Skeletal muscle cell (primary cell): ENCODE results near the gene RAB40B.

Experiments used
- DNase-seq: peaks from one replicate; pipeline ENCODE4 v3.0.0-alpha.2; 2010; ENCODE audit warnings: low read depth
- H3K4me3 ChIP-seq: 2 replicates; pipeline ENCODE4 v1.5.1; 2011; ENCODE audit warnings: low read depth, mild to moderate bottlenecking, control low read depth, low read length, moderate library complexity

The RAB40B gene

GRCh38 chr17:82718986-82719685 lies 20.6 kb upstream of the RAB40B start:
- H3K4me3 ChIP-seq: no peak overlapping the region
- DNase-seq: no peak

GRCh38 chr17:82716203-82717010 lies 17.9 kb upstream of the RAB40B start, which contains the start of gene FN3KRP:
TSS of gene FN3KRP (plus strand) at chr17:82716706. CDS start at chr17:82716756, 50 bp downstream.
- peak; percentile 65 for DNase-seq
- H3K4me3 ChIP-seq: peak within 1 kb of the TSS; percentile 69

- H3K4me3 ChIP-seq: no peak overlapping the region
- DNase-seq: no peak
These were observed 14.7 kb upstream of the RAB40B start for GRCh38 chr17:82713071-82713723.

DNA sequence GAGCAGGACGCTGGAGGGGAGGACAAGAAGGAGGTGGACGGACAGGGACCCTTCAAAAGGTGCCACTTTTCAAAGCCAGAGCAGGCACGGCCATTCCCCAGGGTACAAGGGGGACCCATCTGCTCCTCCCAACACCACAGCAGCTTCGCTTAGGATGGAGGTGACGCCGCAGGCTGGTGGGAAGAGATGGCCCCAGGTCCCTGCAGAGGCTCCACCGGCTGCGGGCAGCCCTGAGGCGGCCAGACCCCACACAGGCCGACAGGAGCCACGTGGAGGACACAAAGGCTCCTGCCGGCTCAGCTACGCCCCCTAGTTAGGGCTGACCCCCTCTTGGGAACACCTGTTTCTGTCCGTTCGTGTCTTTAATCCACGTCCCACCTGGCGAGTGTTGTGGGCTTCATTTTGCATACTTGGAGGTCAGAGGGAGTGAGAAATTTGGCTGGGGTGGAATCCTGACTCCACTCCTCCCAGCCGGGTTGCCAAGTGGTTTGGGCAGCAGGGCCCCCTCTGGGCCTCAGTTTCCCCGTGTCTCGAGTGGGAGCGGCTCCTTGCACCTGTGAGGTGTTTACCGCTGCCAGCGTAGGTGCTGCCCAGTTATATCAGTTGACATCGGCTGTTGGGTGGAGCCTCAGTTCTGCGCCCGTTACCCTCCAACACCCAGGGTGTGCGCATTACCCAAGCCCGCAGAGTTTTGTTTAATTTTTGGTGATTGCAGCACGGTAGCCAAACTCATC lies 12.2 kb upstream of the RAB40B start:
- DNase-seq: no peak
- no peak overlapping the region for H3K4me3 ChIP-seq

GRCh38 chr17:82709676-82710498 lies 11.4 kb upstream of the RAB40B start:
- H3K4me3 ChIP-seq: no peak overlapping the region
- DNase-seq: no peak

- no peak for DNase-seq
- H3K4me3 ChIP-seq: no peak overlapping the region
These were observed 10.7 kb upstream of the RAB40B start for GRCh38 chr17:82709024-82709675.

DNA sequence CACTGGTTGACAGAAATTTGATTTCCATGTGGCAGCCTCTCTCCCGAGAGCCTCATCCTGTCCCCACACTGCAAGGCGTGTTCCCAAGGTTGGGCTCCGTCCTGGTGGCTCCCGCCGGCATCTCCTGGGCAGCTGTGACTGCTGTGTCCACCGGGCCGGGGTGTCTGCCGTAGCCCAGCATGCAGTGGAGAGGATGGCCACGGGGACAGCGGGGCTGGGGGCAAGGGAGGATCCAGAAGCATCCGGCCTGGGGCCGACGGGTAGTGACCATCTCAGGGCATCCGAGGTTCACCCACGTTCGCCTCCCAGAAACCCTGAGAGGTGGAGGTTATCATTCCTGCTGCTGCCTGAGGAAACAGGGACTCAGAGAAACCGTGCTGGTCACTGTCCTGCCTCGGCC lies 7.3 kb upstream of the RAB40B start:
- no peak for DNase-seq
- no peak overlapping the region for H3K4me3 ChIP-seq

GRCh38 chr17:82704886-82705285 lies 6.4 kb upstream of the RAB40B start:
- H3K4me3 ChIP-seq: no peak overlapping the region
- DNase-seq: no peak

DNA sequence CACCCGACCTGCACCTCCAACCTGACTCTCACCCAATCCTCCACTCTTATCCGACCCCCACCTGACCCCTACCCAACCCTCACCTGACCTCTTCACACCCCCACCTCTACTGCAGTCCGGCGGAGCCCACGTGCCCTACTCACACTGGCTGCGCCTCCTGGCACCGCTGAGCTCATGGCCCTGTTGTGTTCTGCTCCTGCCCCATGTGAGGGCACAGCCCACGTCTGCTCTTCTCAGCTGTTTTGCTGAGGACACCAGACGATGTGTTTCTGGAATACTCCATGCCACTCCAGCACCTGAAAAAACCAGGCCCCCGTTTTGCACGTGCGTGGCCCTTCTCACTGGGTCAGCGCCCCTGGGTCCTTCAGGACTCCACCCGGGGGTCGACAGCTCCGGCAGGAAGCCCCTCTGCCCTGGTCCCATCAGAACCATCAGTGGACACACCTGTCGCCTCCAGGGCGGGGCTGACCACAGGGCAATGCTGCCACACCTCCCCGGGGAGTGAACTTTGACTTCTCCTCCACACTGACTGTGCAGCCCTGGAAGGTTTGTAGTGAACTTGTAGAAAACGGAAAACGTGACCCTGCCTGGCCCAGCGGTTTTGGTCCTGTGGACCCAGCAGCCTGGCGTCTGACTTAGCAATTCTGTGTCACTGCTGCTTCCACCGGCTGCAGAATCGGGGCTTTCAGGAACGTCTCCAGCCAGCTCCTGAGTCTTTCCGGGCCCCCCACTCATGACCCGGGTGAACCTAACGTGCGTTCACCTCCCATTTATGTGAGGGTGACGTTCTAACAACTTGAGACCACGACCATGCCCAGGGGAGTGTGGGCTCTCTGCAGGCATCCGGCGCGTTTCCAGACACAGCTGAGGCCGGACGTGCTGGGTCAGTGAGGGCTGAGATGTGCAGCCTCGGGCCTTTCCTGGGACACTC lies 5.7 kb upstream of the RAB40B start:
- no peak for DNase-seq
- no peak overlapping the region for H3K4me3 ChIP-seq

DNA sequence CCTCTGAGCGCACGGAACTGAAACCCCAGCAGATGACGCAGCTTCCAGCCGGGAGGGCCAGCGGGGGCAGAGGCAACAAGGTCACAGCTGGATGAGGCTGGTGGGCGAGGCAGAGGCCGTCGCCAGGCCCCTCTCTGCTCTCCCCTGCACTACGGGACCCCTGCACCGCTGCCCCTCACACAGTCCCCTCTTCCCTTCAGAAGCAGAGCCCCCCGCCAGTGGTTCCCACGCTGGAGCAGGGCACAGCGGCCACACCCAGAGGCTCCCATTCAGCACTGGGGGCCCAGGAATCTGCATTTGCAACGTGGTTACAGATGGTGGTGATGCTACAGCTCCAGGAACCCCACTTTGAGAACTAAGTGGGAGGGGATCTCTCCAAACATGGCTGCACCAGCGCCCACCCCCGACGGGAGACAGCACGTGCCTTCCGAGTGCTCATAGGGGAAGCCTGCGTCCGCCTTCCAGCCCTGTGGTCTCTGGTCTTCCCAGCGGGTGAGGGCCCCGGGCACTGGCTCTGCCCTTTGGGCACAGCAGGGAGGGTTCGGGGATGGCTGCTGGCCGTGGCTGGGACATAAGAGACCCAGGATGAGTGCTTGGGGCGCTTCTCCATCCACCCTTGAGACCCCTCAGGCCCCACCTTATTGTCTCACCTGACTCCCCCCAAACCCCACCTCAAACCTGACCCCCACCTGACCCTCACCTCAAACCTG lies 4.7 kb upstream of the RAB40B start:
- H3K4me3 ChIP-seq: no peak overlapping the region
- DNase-seq: no peak

DNA sequence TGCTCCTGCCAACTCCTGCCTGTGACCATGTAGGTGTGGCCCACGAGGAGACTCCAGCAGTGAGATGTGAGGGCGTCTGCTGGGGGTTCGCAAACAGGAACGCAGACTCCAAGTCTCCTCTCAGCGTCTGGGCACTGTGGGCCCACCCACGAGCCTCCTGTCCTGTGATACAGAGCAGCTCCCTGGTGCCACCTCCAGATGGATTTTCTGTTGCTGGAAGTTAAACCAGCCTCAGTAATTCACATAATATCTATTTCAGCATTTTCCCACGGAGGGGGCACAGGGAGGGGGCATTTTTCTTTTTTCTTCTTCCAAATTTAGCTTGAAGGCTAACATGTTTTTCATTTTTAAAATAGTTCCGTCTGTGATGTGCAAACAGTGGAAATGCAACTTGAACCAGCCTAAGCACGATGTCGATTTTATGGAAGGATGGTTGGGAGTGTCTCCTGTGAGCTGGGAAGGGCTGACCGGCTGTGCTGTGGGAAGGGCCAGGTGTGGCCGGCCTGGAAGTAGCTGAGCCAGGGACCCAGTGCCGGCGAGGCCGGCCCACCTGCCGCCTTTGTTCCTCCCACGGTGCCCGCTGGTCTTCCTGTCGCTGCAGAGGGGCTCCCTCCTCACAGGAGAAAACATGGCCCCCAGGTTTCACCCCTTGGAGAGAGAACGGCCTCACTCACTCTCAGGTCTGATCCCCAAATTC lies 3.9 kb upstream of the RAB40B start:
- DNase-seq: no peak
- H3K4me3 ChIP-seq: no peak overlapping the region

- no peak for DNase-seq
- H3K4me3 ChIP-seq: peak overlapping the region; percentile 69
These were observed 1.1 kb upstream of the RAB40B start for GRCh38 chr17:82699551-82699950.

GRCh38 chr17:82698974-82699442 lies 510 bp upstream of the RAB40B start:
- DNase-seq: no peak

DNA sequence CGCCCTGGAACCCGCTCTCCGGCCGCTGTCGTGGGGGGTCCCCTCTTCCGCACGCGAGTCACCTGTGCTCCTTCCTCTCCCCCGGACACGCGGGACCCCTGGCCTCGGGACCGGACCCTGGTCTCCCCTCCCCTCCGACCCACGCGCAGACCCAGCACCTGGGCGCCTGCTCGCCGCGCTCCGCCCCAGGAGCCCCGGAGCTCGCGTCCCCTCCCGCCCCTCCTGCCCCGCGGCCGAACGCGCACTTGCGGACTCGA lies 762 bp downstream of the RAB40B start:
- no peak for DNase-seq
- peak overlapping the region; percentile 69 for H3K4me3 ChIP-seq

More at GRCh38 chr17:82698974-82699442, 510 bp upstream of the RAB40B start:
- peak overlapping the region; percentile 69 for H3K4me3 ChIP-seq

DNA sequence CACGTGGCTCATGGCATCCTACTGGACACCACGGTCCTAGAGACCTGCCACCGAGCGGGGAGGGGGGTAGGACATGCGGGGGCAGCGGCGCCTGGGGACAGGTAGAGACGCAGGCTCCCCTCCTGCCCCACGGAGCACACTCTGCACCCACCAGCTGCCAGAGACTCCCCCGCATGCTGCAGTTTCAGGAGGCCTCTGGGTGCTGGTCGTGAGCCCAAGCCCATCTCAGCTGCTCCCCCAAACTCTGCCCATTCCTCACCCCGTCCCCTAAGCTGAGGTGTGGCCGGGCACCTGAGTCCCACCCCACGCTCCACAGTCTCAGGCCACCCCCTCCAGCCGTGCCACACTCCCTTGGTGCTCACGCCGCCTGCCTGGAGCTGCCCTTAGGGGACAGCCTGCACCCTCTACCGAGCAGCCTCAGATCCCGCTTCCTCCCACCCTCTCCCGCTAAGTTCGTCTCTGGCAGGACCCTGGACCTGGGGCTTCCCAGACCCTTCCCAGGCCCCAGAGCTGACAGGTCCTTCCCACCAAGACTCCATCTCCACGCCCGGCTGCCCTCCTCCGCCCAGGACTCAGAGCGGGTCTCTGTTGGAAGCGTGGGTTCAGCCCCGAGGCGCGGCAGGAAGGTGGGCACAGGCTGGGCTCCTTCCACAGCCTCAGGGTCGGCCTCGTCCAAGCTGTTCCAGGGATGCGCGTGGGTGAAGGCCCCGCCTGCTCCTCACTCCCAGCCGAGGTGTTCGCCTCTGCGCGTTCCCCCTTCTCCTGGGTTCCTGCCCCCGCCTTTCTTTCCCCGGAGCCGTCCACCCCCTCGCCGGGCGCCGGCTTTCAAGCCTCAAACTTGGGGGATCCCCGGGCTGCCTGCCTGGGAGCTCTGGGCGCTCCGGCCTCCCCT lies 1.3 kb downstream of the RAB40B start:
- DNase-seq: no peak
- peak overlapping the region; percentile 69 for H3K4me3 ChIP-seq
